Stromal cell of bone marrow (primary cell): ENCODE measurements around the gene ANO6.
"Not testable (repeated sequence)": the region's sequence is repeated elsewhere in the genome, so short reads cannot be mapped to it uniquely, and the experiment has no call there.

Experiments used
- DNase-seq: peaks from one replicate; pipeline ENCODE4 v3.0.0-alpha.2; 2012; ENCODE audit warnings: low read depth

The ANO6 gene

DNA sequence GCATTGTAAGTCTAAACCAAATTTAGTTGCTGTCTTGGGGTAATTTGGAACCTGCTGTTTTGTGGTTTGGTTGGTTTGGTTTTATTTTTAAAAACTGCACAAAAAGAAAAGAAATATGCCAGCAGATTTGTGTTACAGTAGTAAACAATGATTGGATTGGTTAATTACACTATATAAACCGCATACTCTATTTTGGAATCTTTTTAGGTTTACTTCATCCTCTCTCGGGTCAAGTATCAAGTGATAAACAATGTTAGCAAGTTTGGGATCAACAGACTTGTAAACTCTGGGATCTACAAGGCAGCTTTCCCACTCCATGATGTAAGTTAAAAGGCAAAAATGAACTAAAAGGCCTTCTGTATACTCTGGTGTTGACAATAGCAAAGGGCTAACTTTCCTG is 132.4 kb downstream of the ANO6 start:
- no peak for DNase-seq

- no peak for DNase-seq
Measured at GRCh38 chr12:45348986-45349385, 133.1 kb downstream of the ANO6 start.

DNA sequence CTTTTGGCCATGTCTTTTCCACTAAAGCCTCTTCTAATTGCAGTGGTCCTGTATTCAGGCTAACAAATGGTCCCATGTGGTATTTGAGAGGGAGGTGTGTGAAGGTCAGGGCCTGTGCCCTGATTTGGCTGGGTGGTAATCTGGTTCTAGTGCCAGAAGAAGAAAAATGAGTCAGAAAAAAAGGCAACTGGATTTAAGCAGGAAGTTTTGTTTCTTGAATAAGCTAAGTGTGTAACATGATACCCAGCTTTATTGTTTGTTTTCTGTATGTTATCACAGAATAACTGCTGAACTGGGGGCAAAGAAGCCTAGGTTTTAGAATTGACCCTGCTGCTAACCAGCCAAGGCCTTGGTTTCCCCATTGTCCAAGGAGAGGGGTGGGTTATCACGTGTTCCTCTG is 134.0 kb downstream of the ANO6 start:
- no peak for DNase-seq

GRCh38 chr12:45350861-45351260 is 135.0 kb downstream of the ANO6 start:
- DNase-seq: peak; percentile 57

DNA sequence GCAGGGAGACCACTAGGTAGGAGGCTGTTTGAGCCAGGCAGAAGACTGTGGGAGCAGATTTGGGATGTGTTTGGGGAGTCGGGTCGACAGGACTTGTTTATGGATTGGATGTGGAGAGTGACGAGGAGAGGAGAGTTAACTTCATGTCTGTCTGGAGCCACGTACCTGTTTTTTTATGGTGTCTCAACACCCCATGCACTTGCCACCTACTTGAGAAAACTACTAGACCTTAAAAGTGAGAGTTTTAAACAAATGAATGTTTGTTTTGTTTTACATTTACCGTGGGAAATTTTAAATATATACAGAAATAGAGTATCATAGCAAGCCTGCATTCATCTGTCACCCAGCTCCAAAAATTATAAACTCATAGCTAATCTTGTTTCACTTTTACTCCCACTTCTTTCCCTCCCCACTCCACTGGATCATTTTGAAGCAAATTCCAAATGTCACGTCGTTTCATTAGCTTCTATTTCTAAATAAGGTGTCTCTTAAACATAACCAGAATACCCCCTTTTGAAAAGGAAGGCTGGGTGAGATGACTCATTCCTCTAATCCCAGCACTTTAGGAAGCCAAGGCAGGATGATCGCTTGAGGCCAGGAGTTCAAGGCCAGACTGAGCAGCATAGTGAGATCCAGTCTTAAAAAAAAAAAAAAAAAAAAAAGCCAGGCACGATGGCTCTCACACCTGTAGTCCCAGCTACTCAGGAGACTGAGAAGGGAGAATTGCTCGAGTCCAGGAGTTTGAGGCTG is 136.2 kb downstream of the ANO6 start:
- no peak for DNase-seq

- no peak for DNase-seq
Measured at GRCh38 chr12:45353944-45354343, 138.0 kb downstream of the ANO6 start.

DNA sequence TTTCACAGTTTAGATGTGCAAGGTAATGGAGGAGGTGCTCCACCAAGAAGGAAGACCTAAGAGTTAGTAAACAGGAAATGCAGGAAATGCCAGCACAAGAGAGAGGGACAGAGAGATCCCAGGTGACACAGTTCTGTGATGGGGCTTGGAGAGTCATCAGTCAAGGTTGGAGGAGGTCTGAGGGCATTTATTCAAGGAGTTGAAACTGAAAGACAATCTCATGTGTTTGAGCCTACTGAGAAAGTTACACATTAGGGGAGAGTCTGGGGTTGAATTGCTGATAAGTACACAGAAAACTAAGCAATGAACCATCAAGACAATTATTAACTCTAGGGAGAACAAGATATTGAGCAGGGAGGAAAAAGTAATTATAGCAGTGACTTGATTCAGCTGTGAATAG is 138.5 kb downstream of the ANO6 start:
- no peak for DNase-seq

GRCh38 chr12:45355730-45356129 is 139.8 kb downstream of the ANO6 start:
- no peak for DNase-seq

- no peak for DNase-seq
Measured at GRCh38 chr12:45356822-45357538, 141.1 kb downstream of the ANO6 start.

GRCh38 chr12:45357539-45358417 is 141.9 kb downstream of the ANO6 start:
- DNase-seq: peak; percentile 50

- DNase-seq: no peak
Measured at GRCh38 chr12:45362291-45362690, 146.4 kb downstream of the ANO6 start.

DNA sequence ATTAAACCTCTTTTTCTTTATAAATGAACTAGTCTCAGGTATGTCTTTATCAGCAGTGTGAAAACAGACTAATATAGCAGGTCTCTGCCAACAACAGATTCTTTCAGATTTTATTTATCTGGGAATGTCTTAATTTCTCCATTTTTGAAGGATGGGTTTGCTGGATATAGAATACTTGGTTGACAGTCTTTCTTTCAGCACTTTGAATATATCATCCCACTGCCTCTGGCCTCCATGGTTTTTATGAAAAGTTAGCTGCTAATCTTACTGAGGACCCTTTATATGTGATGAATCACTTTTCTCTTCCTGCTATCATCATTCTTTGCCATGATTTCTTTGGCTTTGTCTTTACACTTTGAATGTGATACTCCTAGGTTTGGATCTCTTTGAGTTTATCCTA is 148.0 kb downstream of the ANO6 start:
- DNase-seq: no peak

DNA sequence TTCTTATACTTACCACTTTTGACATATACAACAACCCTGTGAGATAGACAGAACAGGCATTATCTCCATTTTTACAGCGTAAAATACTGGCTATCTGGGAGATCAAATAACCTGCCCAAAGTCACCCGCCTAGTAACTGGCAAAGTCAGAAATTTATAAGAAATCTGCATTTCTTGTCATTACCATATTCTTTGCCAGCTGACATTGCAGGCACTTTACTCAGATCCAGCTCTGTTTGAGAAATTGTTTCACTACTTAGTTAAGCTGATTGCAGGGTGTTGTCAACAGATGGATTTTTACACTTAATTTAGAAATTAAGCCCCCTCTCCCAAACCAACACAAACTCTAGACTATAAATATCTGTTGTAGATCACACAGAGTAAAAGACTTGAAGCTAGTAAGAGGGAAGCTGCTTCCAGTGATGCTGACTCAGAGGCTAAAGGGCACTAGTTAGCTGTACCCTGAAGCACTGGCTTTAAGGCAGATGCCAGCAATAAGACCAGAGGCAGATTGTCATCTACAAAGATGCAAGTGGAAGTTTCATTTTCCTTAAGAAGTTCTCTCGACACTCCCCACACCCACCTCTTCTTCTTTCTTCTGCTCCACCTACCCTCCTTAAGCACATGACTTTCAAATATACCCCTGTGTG is 153.1 kb downstream of the ANO6 start:
- DNase-seq: peak; percentile 51

DNA sequence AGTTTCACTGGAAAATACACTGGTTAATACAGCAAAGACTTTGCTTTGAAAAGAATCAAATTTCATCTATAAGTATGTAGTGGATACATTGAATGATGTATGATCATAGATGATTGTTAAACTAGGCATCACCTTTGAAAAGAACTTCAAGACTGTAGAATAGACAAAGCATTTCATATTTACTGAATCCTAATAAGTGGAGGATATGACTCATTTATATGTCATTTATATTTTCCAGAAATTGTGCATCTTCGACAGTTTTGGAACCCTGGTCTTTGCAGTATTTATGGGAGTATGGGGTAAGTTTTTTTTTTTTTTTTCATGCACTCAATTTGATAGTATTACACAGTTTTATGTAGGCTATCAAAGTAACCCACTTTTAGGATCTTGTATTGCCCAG is 161.9 kb downstream of the ANO6 start:
- DNase-seq: no peak

- DNase-seq: no peak
Measured at GRCh38 chr12:45379261-45379660, 163.4 kb downstream of the ANO6 start.

GRCh38 chr12:45381351-45381750 is 165.5 kb downstream of the ANO6 start:
- DNase-seq: no peak

- peak; percentile 40 for DNase-seq
Measured at GRCh38 chr12:45388545-45388944, 172.7 kb downstream of the ANO6 start.

GRCh38 chr12:45389426-45389825 is 173.5 kb downstream of the ANO6 start:
- no peak for DNase-seq

DNA sequence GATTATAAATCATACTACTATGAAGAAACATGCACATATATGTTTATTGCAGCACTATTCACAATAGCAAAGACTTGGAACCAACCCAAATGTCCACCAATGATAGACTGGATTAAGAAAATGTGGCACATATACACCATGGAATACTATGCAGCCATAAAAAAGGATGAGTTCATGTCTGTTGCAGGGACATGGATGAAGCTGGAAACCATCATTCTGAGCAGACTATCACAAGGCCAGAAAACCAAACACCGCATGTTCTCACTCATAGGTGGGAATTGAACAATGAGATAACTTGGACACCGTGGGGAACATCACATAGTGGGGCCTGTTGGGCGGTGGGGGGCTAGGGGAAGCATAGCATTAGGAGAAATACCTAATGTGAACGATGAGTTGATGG is 181.6 kb downstream of the ANO6 start:
- DNase-seq: not testable (repeated sequence)

DNA sequence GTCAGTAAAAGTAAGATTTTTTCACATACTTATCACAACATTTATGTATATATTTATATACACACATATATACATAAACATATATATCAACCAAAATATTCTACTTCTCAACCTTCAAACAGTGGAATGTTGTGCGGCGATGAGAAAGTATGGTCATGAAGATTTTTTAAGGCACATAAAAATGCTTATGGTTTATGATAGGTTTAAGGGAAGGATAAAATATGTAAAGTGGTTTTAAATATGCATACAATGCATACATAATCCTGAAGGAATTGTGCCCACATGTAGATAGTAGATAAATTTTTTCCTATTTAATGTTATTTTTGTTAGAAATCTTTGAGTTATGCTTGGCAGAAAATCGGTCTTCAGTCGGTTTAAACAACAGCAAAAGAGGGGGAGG is 182.7 kb downstream of the ANO6 start:
- no peak for DNase-seq

DNA sequence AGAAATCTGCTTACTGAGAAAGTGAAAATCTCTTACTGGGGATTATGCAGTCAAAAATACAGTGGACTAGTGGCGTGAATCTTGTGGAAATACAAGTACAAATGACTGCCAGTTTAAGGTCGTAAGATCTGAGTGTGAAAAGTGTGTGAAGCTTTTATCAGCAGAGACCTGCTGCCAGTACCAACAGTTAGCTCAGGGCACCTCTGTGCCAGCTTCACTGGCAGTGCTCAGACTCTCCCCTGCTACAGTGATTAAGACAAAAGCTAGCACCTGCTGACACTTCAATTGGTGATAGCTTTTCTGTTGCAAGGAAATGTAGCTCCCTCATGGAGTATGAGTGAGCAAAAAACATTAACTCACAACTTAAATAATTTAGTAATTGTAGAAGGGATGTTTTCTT is 185.1 kb downstream of the ANO6 start:
- no peak for DNase-seq

GRCh38 chr12:45402288-45402687 is 186.4 kb downstream of the ANO6 start:
- no peak for DNase-seq
